Measurements from ENCODE around the gene MAML3. TPM values are rescaled to one million over a fixed set of nuclear protein-coding genes. Genes with fewer than 3 reads are reported as not detected.

The MAML3 gene
- total RNA-seq, 1 donor from 2014 or later: 8.1 TPM

DNA sequence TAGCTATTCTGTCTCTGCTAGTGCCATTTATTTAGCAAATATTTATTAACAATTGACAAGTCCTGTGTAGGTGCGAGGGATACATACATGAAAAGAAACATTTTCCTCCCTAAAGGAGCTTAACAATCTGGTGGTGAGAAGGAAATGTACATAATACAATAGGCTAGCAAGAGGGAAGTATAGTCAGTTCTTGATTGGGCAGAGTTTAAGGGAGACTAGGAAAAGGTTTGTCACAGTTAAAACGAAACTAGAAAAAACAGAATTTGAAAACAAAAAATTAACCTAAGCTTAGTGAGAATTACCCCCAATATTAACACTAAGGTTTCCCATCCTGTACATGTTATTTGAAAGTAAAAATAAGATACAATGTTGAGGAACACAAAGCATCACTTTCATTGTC lies 8.6 kb upstream of the MAML3 start:
- no peak overlapping the region for H3K4me3 Mint-ChIP-seq (ENCODE audit: unreplicated experiment)
- H3K4me2 ChIP-seq (ENCODE audit: low read length): peak overlapping the region; percentile 82
- H3K4me3 ChIP-seq (ENCODE audit: insufficient read depth, low read depth, low read length): peak overlapping the region; percentile 22
- TF ChIP-seq EZH2 (IDR thresholded peaks at IDR 0.05; ENCODE audit: insufficient read depth, low read length): no peak
- TF ChIP-seq, protein P1, sequence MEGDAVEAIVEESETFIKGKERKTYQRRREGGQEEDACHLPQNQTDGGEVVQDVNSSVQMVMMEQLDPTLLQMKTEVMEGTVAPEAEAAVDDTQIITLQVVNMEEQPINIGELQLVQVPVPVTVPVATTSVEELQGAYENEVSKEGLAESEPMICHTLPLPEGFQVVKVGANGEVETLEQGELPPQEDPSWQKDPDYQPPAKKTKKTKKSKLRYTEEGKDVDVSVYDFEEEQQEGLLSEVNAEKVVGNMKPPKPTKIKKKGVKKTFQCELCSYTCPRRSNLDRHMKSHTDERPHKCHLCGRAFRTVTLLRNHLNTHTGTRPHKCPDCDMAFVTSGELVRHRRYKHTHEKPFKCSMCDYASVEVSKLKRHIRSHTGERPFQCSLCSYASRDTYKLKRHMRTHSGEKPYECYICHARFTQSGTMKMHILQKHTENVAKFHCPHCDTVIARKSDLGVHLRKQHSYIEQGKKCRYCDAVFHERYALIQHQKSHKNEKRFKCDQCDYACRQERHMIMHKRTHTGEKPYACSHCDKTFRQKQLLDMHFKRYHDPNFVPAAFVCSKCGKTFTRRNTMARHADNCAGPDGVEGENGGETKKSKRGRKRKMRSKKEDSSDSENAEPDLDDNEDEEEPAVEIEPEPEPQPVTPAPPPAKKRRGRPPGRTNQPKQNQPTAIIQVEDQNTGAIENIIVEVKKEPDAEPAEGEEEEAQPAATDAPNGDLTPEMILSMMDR (IDR thresholded peaks at IDR 0.05; ENCODE audit: insufficient read depth, low read depth, low read length): no peak
- no peaks in the 10 kb centered on the region for H3K79me2 ChIP-seq (ENCODE audit: insufficient read depth, low read length)
- DNase-seq (ENCODE audit: low read depth) (no peak), FAIRE-seq (no peak)
- H2AFZ ChIP-seq (ENCODE audit: low read depth, low read length): peak overlapping the region; percentile 61
- H3K9me3 Mint-ChIP-seq (ENCODE audit: unreplicated experiment): no peaks in the 10 kb centered on the region
- H3K36me3 Mint-ChIP-seq (ENCODE audit: low read depth, unreplicated experiment): no peaks in the 10 kb centered on the region
- H3K4me1 Mint-ChIP-seq (ENCODE audit: low read depth, unreplicated experiment): peaks cover 11% of the 10 kb centered on the region
- H3K9ac ChIP-seq (ENCODE audit: low read length): peak overlapping the region; percentile 63
- no peaks in the 10 kb centered on the region for H3K36me3 ChIP-seq (ENCODE audit: insufficient read depth, low read length)
- H3K27me3 Mint-ChIP-seq (ENCODE audit: low read depth, unreplicated experiment): no peaks in the 10 kb centered on the region
- H3K27ac Mint-ChIP-seq (ENCODE audit: unreplicated experiment): peak overlapping the region; percentile 70
- H3K27ac ChIP-seq (ENCODE audit: low read depth, low read length): peak overlapping the region; percentile 52
- no peaks in the 10 kb centered on the region for H3K27me3 ChIP-seq (ENCODE audit: insufficient read depth, low read length)
- H3K9me3 ChIP-seq (ENCODE audit: insufficient read depth, low read depth, low read length): no peaks in the 10 kb centered on the region
- no peaks in the 10 kb centered on the region for H4K20me1 ChIP-seq (ENCODE audit: insufficient read depth, low read length)
- H3K4me1 ChIP-seq (ENCODE audit: insufficient read depth, low read length): peaks cover 13% of the 10 kb centered on the region

DNA sequence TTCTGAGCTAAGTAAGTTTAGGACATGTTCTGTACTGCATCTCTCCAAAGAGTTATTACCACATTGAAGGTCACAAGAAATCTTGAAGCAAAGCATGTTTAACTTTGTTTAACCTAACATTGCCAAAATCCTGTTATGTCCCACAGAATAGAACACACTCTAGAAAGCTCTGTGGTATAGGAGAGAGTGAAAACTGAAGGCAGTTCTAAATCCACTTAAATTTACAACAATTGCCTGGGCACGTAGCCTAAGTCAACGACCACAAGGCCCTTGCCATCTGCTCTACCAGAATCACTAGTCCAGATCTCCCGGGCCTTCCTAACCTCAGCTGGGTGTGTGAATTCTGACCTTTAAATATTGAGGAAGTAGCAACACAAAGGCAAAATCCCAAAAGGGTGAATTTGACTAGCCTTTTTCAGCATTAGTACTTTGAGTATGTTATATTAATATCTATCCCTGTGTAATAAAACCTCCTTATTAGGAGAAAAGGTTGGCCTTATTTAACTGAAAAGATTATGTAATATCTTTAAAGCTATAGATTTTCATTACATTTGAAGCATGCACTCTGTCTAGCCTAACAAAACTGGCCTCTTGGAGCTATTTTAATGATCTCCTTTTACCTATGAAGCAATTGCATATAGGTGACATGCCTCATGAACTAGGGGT lies 4.5 kb upstream of the MAML3 start:
- Mint-ChIP-seq H3K9me3 (ENCODE audit: unreplicated experiment) (no peaks in the 10 kb centered on the region), H3K27me3 (ENCODE audit: low read depth, unreplicated experiment) (no peaks in the 10 kb centered on the region), H3K4me1 (ENCODE audit: low read depth, unreplicated experiment) (peaks cover 10% of the 10 kb centered on the region), H3K36me3 (ENCODE audit: low read depth, unreplicated experiment) (no peaks in the 10 kb centered on the region), H3K4me3 (ENCODE audit: unreplicated experiment) (no peak overlapping the region), H3K27ac (ENCODE audit: unreplicated experiment) (no peak overlapping the region)
- H3K36me3 ChIP-seq (ENCODE audit: insufficient read depth, low read length): no peaks in the 10 kb centered on the region
- no peak for FAIRE-seq
- no peaks in the 10 kb centered on the region for H3K79me2 ChIP-seq (ENCODE audit: insufficient read depth, low read length)
- no peak overlapping the region for H3K4me2 ChIP-seq (ENCODE audit: low read length)
- no peaks in the 10 kb centered on the region for H4K20me1 ChIP-seq (ENCODE audit: insufficient read depth, low read length)
- H3K4me3 ChIP-seq (ENCODE audit: insufficient read depth, low read depth, low read length): no peak overlapping the region
- no peak overlapping the region for H3K27ac ChIP-seq (ENCODE audit: low read depth, low read length)
- H3K27me3 ChIP-seq (ENCODE audit: insufficient read depth, low read length): no peaks in the 10 kb centered on the region
- H3K4me1 ChIP-seq (ENCODE audit: insufficient read depth, low read length): peaks cover 16% of the 10 kb centered on the region
- H2AFZ ChIP-seq (ENCODE audit: low read depth, low read length): no peak overlapping the region
- no peaks in the 10 kb centered on the region for H3K9me3 ChIP-seq (ENCODE audit: insufficient read depth, low read depth, low read length)
- DNase-seq (ENCODE audit: low read depth): peak; percentile 31
- no peak overlapping the region for H3K9ac ChIP-seq (ENCODE audit: low read length)
- TF ChIP-seq, protein P1 (IDR thresholded peaks at IDR 0.05; ENCODE audit: insufficient read depth, low read depth, low read length): no peak
- TF ChIP-seq EZH2 (IDR thresholded peaks at IDR 0.05; ENCODE audit: insufficient read depth, low read length): no peak

DNA sequence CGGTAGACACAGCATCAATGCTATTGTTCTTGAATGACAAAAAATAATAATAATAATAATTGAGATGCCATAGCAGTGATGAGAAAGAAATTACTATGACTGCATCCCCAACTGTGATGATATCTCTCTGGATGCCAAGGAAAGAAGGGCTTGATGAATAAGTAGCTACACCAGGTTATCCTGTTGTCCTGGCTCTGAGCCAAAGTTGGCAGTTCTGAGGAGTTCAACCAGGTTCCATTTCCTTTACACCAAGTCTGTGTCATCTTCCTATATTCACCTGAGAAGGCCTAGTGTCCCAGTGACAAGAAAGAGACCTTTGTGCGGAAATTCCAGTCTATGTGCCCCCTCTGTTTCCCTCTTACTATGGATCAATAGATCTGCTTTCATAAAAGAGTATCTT lies 3.4 kb upstream of the MAML3 start:
- H3K27ac Mint-ChIP-seq (ENCODE audit: unreplicated experiment): no peak overlapping the region
- H3K79me2 ChIP-seq (ENCODE audit: insufficient read depth, low read length): no peaks in the 10 kb centered on the region
- TF ChIP-seq, protein P1 (IDR thresholded peaks at IDR 0.05; ENCODE audit: insufficient read depth, low read depth, low read length): no peak
- TF ChIP-seq EZH2 (IDR thresholded peaks at IDR 0.05; ENCODE audit: insufficient read depth, low read length): no peak
- H3K9me3 Mint-ChIP-seq (ENCODE audit: unreplicated experiment): no peaks in the 10 kb centered on the region
- H3K9ac ChIP-seq (ENCODE audit: low read length): no peak overlapping the region
- H3K9me3 ChIP-seq (ENCODE audit: insufficient read depth, low read depth, low read length): no peaks in the 10 kb centered on the region
- no peak overlapping the region for H3K27ac ChIP-seq (ENCODE audit: low read depth, low read length)
- H3K4me3 ChIP-seq (ENCODE audit: insufficient read depth, low read depth, low read length): no peak overlapping the region
- no peak overlapping the region for H3K4me3 Mint-ChIP-seq (ENCODE audit: unreplicated experiment)
- H3K27me3 ChIP-seq (ENCODE audit: insufficient read depth, low read length): no peaks in the 10 kb centered on the region
- H3K36me3 ChIP-seq (ENCODE audit: insufficient read depth, low read length): no peaks in the 10 kb centered on the region
- no peak overlapping the region for H3K4me2 ChIP-seq (ENCODE audit: low read length)
- H3K4me1 Mint-ChIP-seq (ENCODE audit: low read depth, unreplicated experiment): no peaks in the 10 kb centered on the region
- H3K36me3 Mint-ChIP-seq (ENCODE audit: low read depth, unreplicated experiment): no peaks in the 10 kb centered on the region
- H2AFZ ChIP-seq (ENCODE audit: low read depth, low read length): no peak overlapping the region
- no peaks in the 10 kb centered on the region for H3K27me3 Mint-ChIP-seq (ENCODE audit: low read depth, unreplicated experiment)
- H3K4me1 ChIP-seq (ENCODE audit: insufficient read depth, low read length): peaks cover 5% of the 10 kb centered on the region
- no peak for FAIRE-seq
- no peaks in the 10 kb centered on the region for H4K20me1 ChIP-seq (ENCODE audit: insufficient read depth, low read length)
- DNase-seq (ENCODE audit: low read depth): no peak

Data from astrocyte (in vitro differentiated cells and primary cell).